HepG2 (cell line): ENCODE measurements around the gene KLC3. TPM values are rescaled to one million over a fixed set of nuclear protein-coding genes. Genes with fewer than 3 reads are reported as not detected.

Experiments
- ATAC-seq: fragments of 200-7000 bp; cut with Tn5 transposase; 3 replicates; pipeline ENCODE4 v1.9.1; 2020; ENCODE audit warnings: mild to moderate bottlenecking, moderate library complexity
- BruUV-seq: library from RNA; stranded (reverse); fragments of 400-500 nt; replicated peaks from 2 replicates; lab custom pipeline; 2021; lab: Mats Ljungman, UMichigan
- CTCF ChIA-PET: fragments of 300-600 bp; formaldehyde crosslinking; extraction: SDS; loops from one replicate; lab custom pipeline; 2021; ENCODE audit warnings: low total read pairs, inconsistent platforms, low intra/inter-chr PET ratio; lab: Yijun Ruan, JAX
- POLR2A ChIA-PET: fragments of 350-600 bp; sonication (Branson Sonifier 250); formaldehyde crosslinking; loops from one replicate; lab custom pipeline; 2020; ENCODE audit warnings: antibody characterized with exemption, inconsistent platforms; lab: Yijun Ruan, JAX
- DNase-seq: peaks from one replicate; pipeline ENCODE4 v3.0.0-alpha.2; 2015; ENCODE audit warnings: low spot score
- FAIRE-seq: peaks from 3 replicates; lab custom pipeline; 2011; peaks lifted over from hg19 to GRCh38; lab: Jason Lieb, UNC
- H2AFZ ChIP-seq: one replicate; pipeline ENCODE4 v1.6.1; 2011; ENCODE audit warnings: low read length, inconsistent platforms
- H3K27ac ChIP-seq: fragments of 300-600 bp; 3 replicates; pipeline ENCODE4 v1.8.0; 2011; ENCODE audit warnings: mixed run types, mild to moderate bottlenecking, mixed read lengths, low read length, inconsistent platforms; ENCODE audit not compliant: insufficient read depth; ENCODE audit errors: extremely low read length
- H3K27me3 ChIP-seq, 2 experiments: fragments of 200-600 bp in 1 of 2; 2 replicates in 1 of 2; 3 replicates in 1 of 2; pipeline versions ENCODE4 v1.6.0 to v1.8.0; 2011; ENCODE audit warnings: low read length in 2 of 2, mild to moderate bottlenecking in 2 of 2, moderate library complexity in 2 of 2, inconsistent platforms in 1 of 2; ENCODE audit not compliant: insufficient read depth in 2 of 2, control insufficient read depth in 1 of 2
- H3K36me3 ChIP-seq, 2 experiments: fragments of 200-600 bp in 1 of 2; replicated peaks in 1 of 2; 2 replicates in 1 of 2; 3 replicates in 1 of 2; pipeline versions ENCODE4 v1.5.1 to v1.8.0; 2011; ENCODE audit warnings: low read length in 2 of 2, inconsistent platforms in 1 of 2; ENCODE audit not compliant: insufficient read depth in 2 of 2, control insufficient read depth in 1 of 2
- H3K4me1 ChIP-seq: 2 replicates; pipeline ENCODE4 v1.5.1; 2012; ENCODE audit warnings: low read length, inconsistent platforms; ENCODE audit not compliant: insufficient read depth
- H3K4me2 ChIP-seq: 2 replicates; pipeline ENCODE4 v1.6.0; 2011; ENCODE audit warnings: low read depth, low read length, inconsistent platforms
- H3K4me3 ChIP-seq, 3 experiments: fragments of 200-600 bp in 1 of 3; sonication (generic), shearing (Covaris generic) in 1 of 3; replicated peaks in 1 of 3; 2 replicates each; pipeline ENCODE4 v1.5.1; 2011 to 2016; ENCODE audit warnings: low read length in 3 of 3, inconsistent platforms in 2 of 3, low read depth in 2 of 3, mild to moderate bottlenecking in 2 of 3, control low read depth in 1 of 3, mixed read lengths in 1 of 3; ENCODE audit not compliant: insufficient read depth in 1 of 3
- H3K79me2 ChIP-seq: one replicate; pipeline ENCODE4 v1.6.1; 2011; ENCODE audit warnings: low read length, inconsistent platforms; ENCODE audit not compliant: insufficient read depth
- H3K9ac ChIP-seq: 2 replicates; pipeline ENCODE4 v1.6.0; 2011; ENCODE audit warnings: mild to moderate bottlenecking, low read depth, low read length, inconsistent platforms; ENCODE audit not compliant: insufficient read depth
- H3K9me3 ChIP-seq: 2 replicates; pipeline ENCODE4 v1.5.1; 2012; ENCODE audit warnings: mild to moderate bottlenecking, low read length
- H4K20me1 ChIP-seq: 2 replicates; pipeline ENCODE4 v1.6.0; 2011; ENCODE audit warnings: inconsistent platforms, mild to moderate bottlenecking, low read length, moderate library complexity; ENCODE audit not compliant: insufficient read depth
- ARHGAP35 ChIP-seq: sonication (generic); formaldehyde crosslinking; IDR thresholded peaks from 2 replicates; pipeline ENCODE4 v1.9.0; 2022; ENCODE audit warnings: mild to moderate bottlenecking, inconsistent platforms, moderate library complexity, missing genetic modification reagents, borderline replicate concordance
- ERF ChIP-seq: IDR thresholded peaks from 2 replicates; pipeline ENCODE4 v1.6.1; 2018; ENCODE audit warnings: missing biosample characterization, missing genetic modification reagents
- GABPA ChIP-seq, 2 experiments: IDR thresholded peaks; 2 replicates each; pipeline ENCODE4 v1.6.1; 2011 to 2016; ENCODE audit warnings: low read depth in 2 of 2, low read length in 1 of 2, missing biosample characterization in 1 of 2, missing genetic modification characterization in 1 of 2
- HCFC1 ChIP-seq: fragments of 150-350 bp; IDR thresholded peaks from 2 replicates; pipeline ENCODE4 v1.6.1; 2014; ENCODE audit warnings: low read depth, low read length
- NCOA2 ChIP-seq: sonication (generic); formaldehyde crosslinking; IDR thresholded peaks from 2 replicates; pipeline ENCODE4 v1.8.0; 2022; ENCODE audit warnings: inconsistent platforms
- NFYB ChIP-seq: sonication (generic); formaldehyde crosslinking; IDR thresholded peaks from 2 replicates; pipeline ENCODE4 v1.4.0; 2020; ENCODE audit warnings: missing genetic modification reagents
- NKX3-1 ChIP-seq: sonication (generic); formaldehyde crosslinking; IDR thresholded peaks from 2 replicates; pipeline ENCODE4 v1.5.0; 2020; ENCODE audit warnings: missing genetic modification reagents
- SMAD1 ChIP-seq: sonication (generic); formaldehyde crosslinking; IDR thresholded peaks from 2 replicates; pipeline ENCODE4 v1.4.0; 2020; ENCODE audit warnings: missing genetic modification reagents, low read depth, mild to moderate bottlenecking, borderline replicate concordance
- THAP11 ChIP-seq: IDR thresholded peaks from 2 replicates; pipeline ENCODE4 v1.6.1; 2016; ENCODE audit warnings: missing biosample characterization, missing genetic modification reagents
- ZFY ChIP-seq: sonication (generic); formaldehyde crosslinking; IDR thresholded peaks from 2 replicates; pipeline ENCODE4 v1.4.0; 2020; ENCODE audit warnings: missing genetic modification reagents
- ZNF143 ChIP-seq: sonication (generic); formaldehyde crosslinking; IDR thresholded peaks from 2 replicates; pipeline ENCODE4 v1.4.0; 2020; ENCODE audit warnings: missing genetic modification reagents
- ZNF879 ChIP-seq: sonication (generic); formaldehyde crosslinking; IDR thresholded peaks from 2 replicates; pipeline ENCODE4 v1.8.1; 2023; ENCODE audit warnings: missing genetic modification reagents
- WGBS: methylation state at CpG from one replicate; pipeline ENCODE4 v1.1.6; 2017; ENCODE audit warnings: low lambda C conversion rate; 5-methylcytosine and 5-hydroxymethylcytosine counted together
- in situ Hi-C: cut with HindIII; loops from 2 replicates; pipeline ENCODE4 v1.10.0; 2017; ENCODE audit warnings: low pct_unique_long_range_greater_than_20kb; ENCODE audit not compliant: extremely low pct_ligation_motif_present
- intact Hi-C: fragments of 100-400 bp; cut with micrococcal nuclease; formaldehyde crosslinking; loops from one replicate; pipeline ENCODE4 v1.10.0; 2022; ENCODE audit not compliant: unreplicated experiment
- polyA plus RNA-seq, 8 experiments: library from polyadenylated mRNA; depleted of rRNA in 3 of 8; stranded (reverse) in 7 of 8; unstranded in 1 of 8; fragments of >200 nt; fragmentation: Illumina TruSeq in 4 of 8; extraction: Trizol in 4 of 8; gene quantifications; 2 replicates each; pipeline versions ENCODE4 v1.2.1 to v1.2.3, GENCODE V29; 2011 to 2016; ENCODE audit warnings: low read depth in 4 of 8, missing spikeins in 1 of 8, mixed read lengths in 1 of 8; ENCODE audit not compliant: insufficient read depth in 1 of 8
- total RNA-seq, 5 experiments: library from RNA; depleted of rRNA; stranded (reverse); fragments of >200 nt; fragmentation: Illumina TruSeq; extraction: Trizol; gene quantifications; 2 replicates each; pipeline ENCODE4 v1.2.3, GENCODE V29; 2016; ENCODE audit warnings: low read depth in 1 of 5

The KLC3 gene
- total and polyA plus RNA-seq, 2 of the 13 experiments (the other 11 are each of a cell fraction or from before 2014, with no cell fraction given), result 0.13 TPM; not detected in 1

- ChIA-PET POLR2A (no interaction called here), CTCF (no interaction called here)
- H3K9me3 ChIP-seq, result no peaks in the 10 kb centered on the region
- no peaks in the 10 kb centered on the region for H3K4me1 ChIP-seq
- no peak overlapping the region for H2AFZ ChIP-seq
- intact Hi-C loops, result no loop called here
- no peaks in the 10 kb centered on the region for H3K36me3 ChIP-seq
- in situ Hi-C loops, result no loop called here
- ATAC-seq (peak; percentile 90), FAIRE-seq (peak; percentile 65), DNase-seq (peak; percentile 20)
- H3K9ac ChIP-seq, result no peak overlapping the region
- H3K4me2 ChIP-seq, result no peak overlapping the region
- BruUV-seq, result no TSS peak
- no peaks in the 10 kb centered on the region for H3K79me2 ChIP-seq
- H3K4me3 ChIP-seq, result no peak overlapping the region
- TF ChIP-seq ZNF143 (CRISPR knock-in tag) (peak; percentile 87), ARHGAP35 (no peak), NCOA2 (CRISPR knock-in tag) (no peak), NFYB (CRISPR knock-in tag) (peak; percentile 45), GABPA (IDR thresholded peaks at IDR 0.05; ENCODE audit: low read depth, low read length) (no peak), GABPA (CRISPR knock-in tag; IDR thresholded peaks at IDR 0.05; ENCODE audit: low read depth) (0 out of 2 replicates have a peak, but pooled peaks have one; percentile 17), ZNF879 (CRISPR knock-in tag) (no peak), ZFY (CRISPR knock-in tag) (no peak), SMAD1 (CRISPR knock-in tag) (no peak), THAP11 (CRISPR knock-in tag) (peak; percentile 96), NKX3-1 (CRISPR knock-in tag) (no peak), HCFC1 (peak; percentile 49; the same call in 1 of the 2 replicates), ERF (CRISPR knock-in tag) (no peak)
- H3K27ac ChIP-seq, result no peak overlapping the region
- H3K27me3 ChIP-seq, result no peaks in the 10 kb centered on the region; a peak in 1 of 5 replicates
- 50% methylated on average over 2 of the region's 3 CpGs for WGBS
- H4K20me1 ChIP-seq, result no peaks in the 10 kb centered on the region
Measured at GRCh38 chr19:45391346-45391745, 50.8 kb downstream of the KLC3 start.
